NCI-H460 (cell line): ENCODE data around the gene PLEKHA8. TPM values are rescaled to one million over a fixed set of nuclear protein-coding genes. Genes with fewer than 3 reads are reported as not detected.

ENCODE experiments used
- DNase-seq: peaks from one replicate; pipeline ENCODE4 v3.0.0-alpha.2; 2016; ENCODE audit warnings: low read depth; ENCODE audit errors: extremely low read depth
- total RNA-seq: library from RNA; depleted of rRNA; stranded (reverse); fragments of >200 nt; shearing (Covaris generic); gene quantifications from 2 replicates; pipeline ENCODE4 v1.2.3, GENCODE V29; 2014

Gene PLEKHA8
- total RNA-seq, 1 experiment from 2014 or later = 18.3 TPM

- DNase-seq = no peak
Observed at GRCh38 chr7:30140456-30140855, 112.2 kb downstream of the PLEKHA8 start.

DNA sequence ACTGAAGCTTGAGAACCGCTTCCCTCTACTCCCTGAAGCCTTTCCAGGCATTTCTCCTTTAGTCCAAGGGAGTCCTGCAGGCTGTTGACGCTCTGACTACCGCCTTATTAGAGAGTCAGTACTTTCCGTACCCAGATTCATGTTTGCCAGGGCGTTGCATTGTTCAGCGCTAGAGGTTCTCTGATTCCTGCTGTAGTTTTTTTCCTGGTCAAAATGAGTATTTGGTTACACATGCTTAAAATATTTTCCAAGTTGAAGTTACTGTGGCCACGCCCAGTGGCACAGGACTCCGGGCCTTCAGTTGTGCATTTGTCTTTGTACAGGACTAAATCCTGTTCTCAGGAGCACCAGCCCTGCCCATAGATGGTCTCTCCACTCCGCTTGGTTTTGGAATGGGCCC is 114.5 kb downstream of the PLEKHA8 start:
- DNase-seq = no peak

GRCh38 chr7:30143748-30144251 is 115.6 kb downstream of the PLEKHA8 start:
- DNase-seq = no peak

- DNase-seq = no peak
Observed at GRCh38 chr7:30144657-30145306, 116.6 kb downstream of the PLEKHA8 start.

DNA sequence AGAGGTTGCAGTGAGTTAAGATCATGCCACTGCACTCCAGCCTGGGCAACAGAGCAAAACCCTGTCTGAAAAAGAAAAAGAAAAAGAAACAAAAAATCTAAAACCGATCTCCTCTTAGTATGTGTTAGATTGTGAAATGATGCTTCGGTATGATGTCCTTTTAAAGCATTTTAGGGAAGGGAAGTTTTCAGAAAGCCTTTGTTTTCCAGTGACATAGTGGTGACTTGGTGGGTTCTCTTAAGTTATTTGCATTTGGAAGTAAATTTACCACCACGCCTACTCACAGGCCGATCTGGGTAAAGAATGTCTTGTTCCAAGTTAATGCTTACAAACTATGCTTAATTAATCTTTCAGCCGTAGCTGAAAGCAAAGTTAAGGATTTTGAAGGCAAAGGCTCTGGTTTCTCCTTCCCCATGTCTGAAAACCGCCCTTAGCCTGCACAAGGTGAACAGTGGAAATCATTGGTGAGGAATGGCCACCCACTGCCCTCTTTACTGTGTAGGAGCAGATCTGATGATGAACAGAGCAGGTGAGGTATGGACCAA is 117.3 kb downstream of the PLEKHA8 start:
- no peak for DNase-seq

- no peak for DNase-seq
Observed at GRCh38 chr7:30146127-30146612, 118.0 kb downstream of the PLEKHA8 start.

DNA sequence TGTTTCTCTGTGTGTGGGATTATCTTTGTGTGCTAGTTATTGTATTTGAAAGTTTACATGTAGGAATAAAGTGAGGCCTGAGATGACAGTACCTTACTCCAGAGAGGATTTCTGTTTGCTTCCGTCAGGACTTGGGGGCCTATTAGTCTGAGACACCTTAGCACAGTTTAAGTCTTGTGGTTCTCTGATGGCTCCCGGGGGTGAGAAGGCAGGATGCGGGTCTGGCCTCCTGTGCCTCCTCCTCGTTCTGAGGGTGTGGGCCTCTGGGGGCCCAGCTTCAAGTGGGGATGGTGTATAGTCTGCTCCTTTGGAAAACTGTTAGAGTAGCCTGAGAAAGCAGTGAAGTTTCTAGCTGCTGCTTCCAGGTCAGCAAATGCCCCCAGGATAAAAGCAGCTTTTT is 119.0 kb downstream of the PLEKHA8 start:
- DNase-seq = no peak

DNA sequence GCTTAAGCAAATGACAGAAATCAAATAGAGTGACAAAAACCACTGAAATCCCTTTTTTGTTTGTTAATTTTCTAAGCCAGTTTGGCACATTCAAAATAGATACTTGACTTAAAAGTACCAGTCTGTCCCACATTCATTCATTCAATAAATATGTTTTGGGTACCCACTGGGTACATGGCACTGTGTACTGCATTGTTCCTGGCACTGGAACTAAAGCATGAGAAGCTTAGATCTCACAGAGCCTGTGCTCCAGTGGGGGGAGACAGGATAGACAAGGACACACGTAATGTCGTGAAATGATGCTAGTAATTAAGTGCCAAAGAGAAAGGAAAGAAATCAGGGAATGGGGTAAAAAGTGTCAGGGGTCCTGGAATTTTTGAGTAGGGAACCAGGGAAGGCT is 119.6 kb downstream of the PLEKHA8 start:
- no peak for DNase-seq

GRCh38 chr7:30148426-30148825 is 120.2 kb downstream of the PLEKHA8 start:
- no peak for DNase-seq

DNA sequence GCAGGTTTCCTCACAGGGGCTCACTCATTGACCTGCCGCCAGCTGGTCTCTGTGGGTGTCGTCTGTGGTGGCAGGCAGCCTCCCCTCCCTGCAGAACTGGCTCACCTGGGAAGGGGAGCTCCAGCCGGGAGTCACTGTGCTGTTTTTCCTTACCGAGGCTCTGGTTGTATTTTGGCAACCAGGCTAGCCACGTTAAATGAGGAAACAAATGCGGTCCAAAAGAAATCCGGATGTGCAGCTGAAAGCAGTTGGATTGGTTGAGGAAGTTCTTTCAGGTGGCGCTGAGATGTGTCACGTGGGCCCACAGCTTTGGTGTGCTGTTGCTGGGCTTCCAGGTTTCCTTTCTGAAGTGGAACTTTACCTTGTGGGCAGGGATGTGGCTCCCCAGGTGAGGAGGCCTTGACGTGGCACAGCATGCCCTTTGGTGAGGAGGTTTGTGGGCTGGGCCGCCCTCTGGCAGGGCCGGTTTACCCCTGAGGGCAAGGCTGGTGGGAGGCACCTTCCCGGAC is 120.8 kb downstream of the PLEKHA8 start:
- DNase-seq = no peak

GRCh38 chr7:30149640-30150272 is 121.5 kb downstream of the PLEKHA8 start:
- DNase-seq = no peak

DNA sequence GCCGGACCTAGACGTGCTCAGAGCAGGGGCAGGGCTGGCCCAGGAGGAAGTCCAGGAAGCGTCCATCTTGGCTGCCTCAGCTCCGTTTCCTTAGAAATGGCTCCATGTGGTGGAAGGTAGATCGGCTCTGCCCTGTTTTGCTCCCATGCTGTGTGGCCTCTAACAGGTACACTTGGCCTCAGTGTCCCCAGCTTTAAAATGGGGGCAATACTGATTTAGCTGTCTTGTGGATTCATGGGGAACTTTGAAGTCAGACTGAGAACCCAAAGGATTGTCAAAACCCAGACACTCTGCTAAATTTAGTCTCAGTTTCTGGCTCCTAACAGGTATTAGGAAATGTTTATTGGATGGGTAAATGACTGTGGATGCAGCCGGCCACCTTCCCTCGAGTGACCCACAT is 122.5 kb downstream of the PLEKHA8 start:
- DNase-seq = no peak

DNA sequence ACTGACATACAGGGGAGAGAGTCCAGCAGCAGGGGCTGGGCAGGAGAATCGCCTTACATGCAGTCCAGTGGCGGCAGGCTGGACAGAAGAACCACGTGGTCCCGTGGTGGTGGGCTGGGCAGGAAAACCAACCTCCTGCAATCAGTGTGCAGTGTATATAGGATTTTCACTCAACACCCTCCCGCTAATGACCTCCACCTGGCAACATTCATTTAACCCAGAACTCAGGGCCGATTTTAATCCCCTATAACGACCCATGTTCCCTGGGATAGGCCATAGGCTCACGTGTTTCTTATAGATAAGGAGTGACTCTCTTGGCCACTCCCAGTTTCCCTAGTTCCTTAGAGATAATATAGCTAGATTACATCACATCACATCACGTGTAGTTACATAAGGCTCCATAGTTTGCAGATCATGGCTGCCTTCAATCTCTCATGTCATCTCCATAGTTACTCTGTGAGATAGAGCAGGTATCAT is 125.9 kb downstream of the PLEKHA8 start:
- DNase-seq = no peak

DNA sequence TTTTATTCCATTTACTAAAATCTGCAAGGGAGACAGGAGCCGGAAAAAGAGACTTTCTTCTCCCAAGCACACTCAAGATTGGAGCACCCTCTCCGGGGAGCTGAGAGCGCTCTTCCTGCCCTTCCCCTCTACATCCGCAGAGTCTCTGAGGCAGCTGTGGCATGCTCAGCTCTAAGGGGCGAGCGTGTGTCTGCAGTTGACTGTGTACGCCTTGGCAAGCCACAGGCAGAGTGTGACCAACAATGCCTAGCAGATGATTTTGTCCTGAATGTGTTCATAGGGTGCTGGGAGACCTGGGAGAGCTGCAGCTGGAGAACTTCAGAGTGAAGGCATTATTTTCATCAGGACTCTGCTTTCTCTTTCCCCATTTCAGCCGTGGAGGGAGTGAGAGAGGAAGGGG is 127.3 kb downstream of the PLEKHA8 start:
- no peak for DNase-seq

DNA sequence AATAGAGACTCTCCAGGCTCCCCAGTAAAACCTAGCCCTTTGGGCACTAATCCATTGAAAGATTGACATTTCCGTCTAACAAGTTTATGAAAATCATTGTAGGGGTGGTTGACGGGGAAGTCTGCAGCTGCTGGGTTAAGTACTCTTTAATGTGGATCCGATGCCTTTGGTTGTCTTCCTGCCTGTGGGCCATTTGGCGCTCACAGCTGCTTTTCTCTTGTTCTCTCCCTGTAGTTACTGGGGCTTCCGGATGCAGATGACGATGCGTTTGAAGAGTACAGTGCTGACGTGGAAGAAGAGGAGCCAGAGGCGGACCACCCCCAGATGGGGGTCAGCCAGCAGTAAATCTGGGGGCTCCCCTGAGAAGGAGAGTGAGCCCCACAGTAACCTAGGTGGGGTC is 129.0 kb downstream of the PLEKHA8 start:
- DNase-seq = no peak

- no peak for DNase-seq
Observed at GRCh38 chr7:30159163-30159562, 131.0 kb downstream of the PLEKHA8 start.

- DNase-seq = no peak
Observed at GRCh38 chr7:30159698-30160143, 131.5 kb downstream of the PLEKHA8 start.

- DNase-seq = no peak
Observed at GRCh38 chr7:30160329-30160728, 132.1 kb downstream of the PLEKHA8 start.

- no peak for DNase-seq
Observed at GRCh38 chr7:30162133-30162532, 133.9 kb downstream of the PLEKHA8 start.

DNA sequence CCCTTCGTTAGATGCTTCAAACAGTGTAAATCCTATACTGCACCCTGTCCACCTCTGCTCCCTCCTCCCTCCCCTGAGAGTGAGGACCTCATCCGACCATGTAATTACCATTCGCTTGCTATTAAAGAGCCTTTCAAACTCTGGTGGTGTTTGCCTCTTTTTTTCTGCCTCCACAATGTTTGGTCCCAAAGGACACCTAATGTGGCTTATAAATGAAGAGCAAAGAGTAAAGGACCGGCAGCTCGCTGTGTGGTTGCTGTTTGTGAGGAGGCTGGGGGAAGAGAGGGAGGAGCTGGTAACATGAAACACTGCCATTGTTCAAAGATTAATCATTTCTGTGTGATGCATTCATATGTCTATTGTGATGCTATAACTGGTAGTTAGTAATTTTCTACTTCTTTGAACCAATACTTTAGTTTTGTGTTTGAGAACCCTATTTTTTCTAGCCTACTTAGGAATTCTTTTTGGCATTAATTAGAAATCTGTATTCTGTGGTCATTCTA is 134.5 kb downstream of the PLEKHA8 start:
- DNase-seq = no peak

DNA sequence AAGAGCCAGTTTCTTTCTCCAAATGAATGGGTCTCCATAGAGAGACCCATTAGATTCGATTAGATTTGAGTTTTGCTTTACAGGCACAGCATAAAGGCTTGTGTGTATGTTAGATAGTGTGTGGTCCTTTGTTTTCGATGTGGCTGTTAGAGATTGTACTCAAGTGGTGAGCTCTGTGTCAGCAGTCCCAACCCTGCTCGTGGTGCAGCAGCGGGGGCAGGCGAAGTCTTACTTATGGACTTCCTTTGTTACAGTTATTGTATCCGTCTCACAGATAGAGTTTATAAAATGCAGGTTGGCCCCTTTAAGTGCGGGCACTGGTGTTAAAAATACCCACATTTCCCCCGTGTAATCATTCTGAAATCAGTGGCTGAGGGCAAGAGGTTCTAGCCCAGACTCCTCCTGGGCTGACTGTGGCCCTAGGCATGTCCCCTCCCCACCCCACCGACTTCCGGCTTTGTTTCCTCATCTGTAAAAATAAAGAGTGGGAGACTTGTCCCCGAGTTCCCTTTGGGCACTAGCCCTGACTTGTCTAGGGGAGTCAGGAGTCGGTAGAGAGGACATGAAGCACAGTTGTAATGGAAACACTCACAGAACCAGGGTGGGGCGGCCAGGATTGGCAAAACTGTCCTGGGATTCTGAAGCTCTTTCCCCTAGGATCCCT is 135.2 kb downstream of the PLEKHA8 start:
- DNase-seq = no peak
